ENCODE measurements around the gene DDX18.

DNA sequence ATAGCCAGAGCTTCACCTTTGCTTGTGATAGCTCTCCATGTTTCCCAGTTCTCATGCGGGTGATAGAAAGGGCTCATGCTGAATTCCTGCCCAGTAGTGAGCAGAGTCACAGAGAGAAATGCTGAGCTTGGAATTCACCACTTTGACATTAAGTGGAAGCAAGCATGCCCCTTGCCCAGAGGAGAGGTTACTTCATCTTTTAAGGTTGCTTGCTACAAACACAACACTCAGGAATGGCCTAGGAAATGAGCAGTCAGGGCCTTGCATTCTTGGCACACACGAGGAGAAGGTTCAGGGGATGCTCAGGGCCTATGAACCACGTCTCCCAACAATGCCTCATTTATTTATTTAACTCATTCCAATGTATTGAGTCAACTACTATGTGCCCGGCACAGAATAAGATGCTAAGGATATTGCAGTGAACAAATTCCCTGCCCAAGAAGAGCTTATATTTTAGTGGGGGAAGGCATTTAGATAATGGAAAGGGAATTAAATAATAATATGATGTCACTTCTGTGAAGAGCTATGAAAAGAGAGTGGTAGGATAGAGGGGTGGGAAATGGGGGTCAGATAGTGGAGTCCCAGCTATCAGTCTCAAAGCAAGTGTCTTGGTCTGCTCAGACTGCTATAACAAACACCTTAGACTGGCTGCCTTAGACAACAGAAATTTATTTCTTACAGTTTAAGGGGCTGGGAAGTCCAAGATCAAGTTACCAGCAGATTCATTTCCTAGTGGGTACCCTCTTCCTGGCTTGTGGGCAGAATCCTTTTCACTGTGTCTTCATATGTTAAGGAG lies 42.1 kb downstream of the DDX18 start:
- TF ChIP-seq GABPA (IDR thresholded peaks at IDR 0.05; ENCODE audit: low read depth) (no peak), RAD21 (IDR thresholded peaks at IDR 0.05; ENCODE audit: low read length) (no peak)
